GM21447 (cell line): ENCODE measurements around the gene CAMK2A.
"Not testable (repeated sequence)": the region's sequence is repeated elsewhere in the genome, so short reads cannot be mapped to it uniquely, and the experiment has no call there.

ENCODE experiments used
- ATAC-seq: cut with Tn5 transposase; IDR thresholded peaks from one replicate; pipeline ENCODE4 v1.9.1; 2021; ENCODE audit not compliant: unreplicated experiment

CAMK2A gene

GRCh38 chr5:150238646-150239045, 50.9 kb downstream of the CAMK2A start:
- no peak for ATAC-seq

- no peak for ATAC-seq
Observed at GRCh38 chr5:150236981-150237754, 52.4 kb downstream of the CAMK2A start.

- ATAC-seq, result no peak
Observed at GRCh38 chr5:150236313-150236712, 53.3 kb downstream of the CAMK2A start.

- no peak for ATAC-seq
Observed at GRCh38 chr5:150235500-150235854, 54.1 kb downstream of the CAMK2A start.

- no peak for ATAC-seq
Observed at GRCh38 chr5:150234576-150235499, 54.7 kb downstream of the CAMK2A start.

GRCh38 chr5:150233706-150234105, 55.9 kb downstream of the CAMK2A start:
- ATAC-seq, result not testable (repeated sequence)

- no peak for ATAC-seq
Observed at GRCh38 chr5:150230842-150231241, 58.7 kb downstream of the CAMK2A start.

- ATAC-seq, result no peak
Observed at GRCh38 chr5:150229571-150229970, 60.0 kb downstream of the CAMK2A start.

- ATAC-seq, result no peak
Observed at GRCh38 chr5:150227606-150228273, 61.8 kb downstream of the CAMK2A start.

- no peak for ATAC-seq
Observed at GRCh38 chr5:150227036-150227435, 62.5 kb downstream of the CAMK2A start.

- no peak for ATAC-seq
Observed at GRCh38 chr5:150224483-150225027, 65.0 kb downstream of the CAMK2A start.

- ATAC-seq, result no peak
Observed at GRCh38 chr5:150223474-150223873, 66.1 kb downstream of the CAMK2A start.

GRCh38 chr5:150222906-150223305, 66.7 kb downstream of the CAMK2A start:
- no peak for ATAC-seq

GRCh38 chr5:150221471-150221870, 68.1 kb downstream of the CAMK2A start:
- ATAC-seq, result no peak

- no peak for ATAC-seq
Observed at GRCh38 chr5:150219861-150220260, 69.7 kb downstream of the CAMK2A start.

- no peak for ATAC-seq
Observed at GRCh38 chr5:150219142-150219541, 70.4 kb downstream of the CAMK2A start.

- ATAC-seq, result no peak
Observed at GRCh38 chr5:150218693-150219035, 70.9 kb downstream of the CAMK2A start.

- ATAC-seq, result peak; percentile 86
Observed at GRCh38 chr5:150217873-150218692, 71.5 kb downstream of the CAMK2A start.

- ATAC-seq, result no peak
Observed at GRCh38 chr5:150217038-150217437, 72.5 kb downstream of the CAMK2A start.
